A673 (cell line): Measurements from ENCODE around the gene FA2H. TPM values are rescaled to one million over a fixed set of nuclear protein-coding genes. Genes with fewer than 3 reads are reported as not detected.

Source experiments
- BruUV-seq: library from RNA; stranded (reverse); fragments of 400-500 nt; replicated peaks from 2 replicates; lab custom pipeline; 2021; lab: Mats Ljungman, UMichigan
- CTCF ChIA-PET: fragments of 300-600 bp; sonication (Branson Sonifier 250); formaldehyde crosslinking; loops from one replicate; lab custom pipeline; 2022; ENCODE audit warnings: antibody characterized with exemption; lab: Charles Lee
- POLR2A ChIA-PET: fragments of 300-600 bp; sonication (Branson Sonifier 250); formaldehyde crosslinking; loops from one replicate; lab custom pipeline; 2022; ENCODE audit warnings: antibody characterized with exemption; ENCODE audit not compliant: low non-redundant PET; lab: Charles Lee
- DNase-seq: peaks from one replicate; pipeline ENCODE4 v3.0.0-alpha.2; 2015; ENCODE audit warnings: low spot score
- H3K27ac ChIP-seq: fragments of 200-600 bp; sonication (generic); 2 replicates; pipeline ENCODE4 v1.5.1; 2016; ENCODE audit warnings: mixed run types, low read depth, mild to moderate bottlenecking, mixed read lengths, antibody characterized with exemption, low read length; ENCODE audit not compliant: poor library complexity, severe bottlenecking
- H3K27me3 ChIP-seq: fragments of 200-600 bp; sonication (generic); replicated peaks from 2 replicates; pipeline ENCODE4 v1.6.1; 2017; ENCODE audit warnings: mixed run types, low read depth, mild to moderate bottlenecking, mixed read lengths, antibody characterized with exemption, low read length; ENCODE audit not compliant: insufficient read depth, poor library complexity
- H3K36me3 ChIP-seq: fragments of 200-600 bp; sonication (generic); 2 replicates; pipeline ENCODE4 v1.6.1; 2016; ENCODE audit warnings: mixed run types, mild to moderate bottlenecking, mixed read lengths, antibody characterized with exemption, low read length; ENCODE audit not compliant: insufficient read depth, poor library complexity, severe bottlenecking
- H3K4me1 ChIP-seq: fragments of 200-600 bp; sonication (generic); 2 replicates; pipeline ENCODE4 v1.6.1; 2017; ENCODE audit warnings: mixed run types, mild to moderate bottlenecking, mixed read lengths, antibody characterized with exemption, low read length; ENCODE audit not compliant: insufficient read depth, poor library complexity, severe bottlenecking
- H3K4me3 ChIP-seq: fragments of 200-600 bp; sonication (generic); 2 replicates; pipeline ENCODE4 v1.5.1; 2016; ENCODE audit warnings: low read depth, mixed run types, mild to moderate bottlenecking, mixed read lengths, low read length; ENCODE audit not compliant: poor library complexity, severe bottlenecking
- H3K9me3 ChIP-seq: fragments of 200-600 bp; sonication (generic); 2 replicates; pipeline ENCODE4 v1.6.1; 2016; ENCODE audit warnings: mixed run types, low read depth, mild to moderate bottlenecking, mixed read lengths, antibody characterized with exemption, low read length; ENCODE audit not compliant: poor library complexity, severe bottlenecking
- CTCF ChIP-seq: fragments of 300-800, 200-600 bp; sonication (generic); conservative IDR thresholded peaks from 2 replicates; pipeline ENCODE4 v1.5.1; 2017; ENCODE audit warnings: low read depth, mild to moderate bottlenecking, antibody characterized with exemption, low read length, moderate library complexity, mixed read lengths
- EZH2 ChIP-seq: fragments of 200-600 bp; sonication (generic); IDR thresholded peaks from 2 replicates; pipeline ENCODE4 v1.6.1; 2017; ENCODE audit warnings: borderline replicate concordance, low read depth, mild to moderate bottlenecking, mixed read lengths, antibody characterized with exemption, low read length; ENCODE audit not compliant: poor library complexity, severe bottlenecking
- intact Hi-C: fragments of 100-400 bp; cut with micrococcal nuclease; formaldehyde crosslinking; loops from one replicate; pipeline ENCODE4 v1.10.0; 2022; ENCODE audit not compliant: unreplicated experiment
- total RNA-seq: library from RNA; stranded (reverse); gene quantifications from 2 replicates; pipeline ENCODE4 v1.2.3, GENCODE V29; 2021

Gene FA2H
- total RNA-seq, 1 experiment from 2014 or later = not detected

- no TSS peak for BruUV-seq
- no peak overlapping the region for H3K4me3 ChIP-seq
- TF ChIP-seq EZH2 (no peak), CTCF (no peak)
- no peaks in the 10 kb centered on the region for H3K9me3 ChIP-seq
- H3K4me1 ChIP-seq = no peaks in the 10 kb centered on the region
- no peaks in the 10 kb centered on the region for H3K27me3 ChIP-seq
- CTCF ChIA-PET = no interaction called here
- intact Hi-C loops = no loop called here
- no peak overlapping the region for H3K27ac ChIP-seq
- POLR2A ChIA-PET = no interaction called here
- no peaks in the 10 kb centered on the region for H3K36me3 ChIP-seq
- DNase-seq = no peak
Measured at GRCh38 chr16:74753180-74753579, 21.4 kb downstream of the FA2H start.

GRCh38 chr16:74752756-74753155, 21.9 kb downstream of the FA2H start:
- TF ChIP-seq CTCF (no peak), EZH2 (no peak)
- ChIA-PET CTCF (no interaction called here), POLR2A (no interaction called here)
- Histone ChIP-seq H3K36me3 (no peaks in the 10 kb centered on the region), H3K4me3 (no peak overlapping the region), H3K27me3 (no peaks in the 10 kb centered on the region), H3K9me3 (no peaks in the 10 kb centered on the region), H3K4me1 (no peaks in the 10 kb centered on the region), H3K27ac (no peak overlapping the region)
- no TSS peak for BruUV-seq
- DNase-seq = no peak
- intact Hi-C loops = no loop called here

- intact Hi-C loops = no loop called here
- Histone ChIP-seq H3K27me3 (no peaks in the 10 kb centered on the region), H3K9me3 (no peaks in the 10 kb centered on the region), H3K4me3 (no peak overlapping the region), H3K27ac (no peak overlapping the region), H3K36me3 (no peaks in the 10 kb centered on the region), H3K4me1 (no peaks in the 10 kb centered on the region)
- TF ChIP-seq EZH2 = no peak
- no peak for TF ChIP-seq CTCF
- CTCF ChIA-PET = no interaction called here
- DNase-seq = no peak
- POLR2A ChIA-PET = no interaction called here
- no TSS peak for BruUV-seq
Measured at GRCh38 chr16:74752258-74752657, 22.4 kb downstream of the FA2H start.
